Body of pancreas (tissue), 4 donors: ENCODE measurements around the gene GKN2.

Experiments used
- CTCF ChIP-seq, 7 experiments: fragments of 450-650 bp in 4 of 7; fragments of 200-600 bp in 3 of 7; sonication (generic) in 3 of 7; IDR thresholded peaks; one replicate each; pipeline ENCODE4 v1.5.1; 2016 to 2019; ENCODE audit warnings: antibody characterized with exemption in 7 of 7
- POLR2A ChIP-seq, 3 donors: fragments of 450-650 bp; IDR thresholded peaks; one replicate each; pipeline ENCODE4 v1.6.1; 2016; ENCODE audit warnings: antibody characterized with exemption in 3 of 3, mild to moderate bottlenecking in 2 of 3

- TF ChIP-seq CTCF (IDR thresholded peaks at IDR 0.05), result no peak
- no peak for TF ChIP-seq POLR2A (IDR thresholded peaks at IDR 0.05)
These were observed 9.9 kb downstream of the GKN2 start for GRCh38 chr2:68942827-68943226.
